ENCODE results near the gene EXOSC5. TPM values are rescaled to one million over a fixed set of nuclear protein-coding genes. Genes with fewer than 3 reads are reported as not detected.

Gene EXOSC5
- total and polyA plus RNA-seq, 9 of the 15 experiments (the other 6 are each of a cell fraction or from before 2014, with no cell fraction given): 10.9 to 75.5 (median 37.8) TPM

- H3K4me2 ChIP-seq (ENCODE audit: insufficient read depth, low read length): no peak overlapping the region
- H3K4me1 ChIP-seq (replicated peaks in 1 of 2; ENCODE audit: control insufficient read depth in 2 of 2, insufficient read depth in 2 of 2, low read length in 2 of 2): peaks cover 7 to 12% of the 10 kb centered on the region in 2 experiments; a peak in 4 of 5 replicates
- no peak for FAIRE-seq
- H3K9me3 ChIP-seq (replicated peaks; ENCODE audit: control insufficient read depth, insufficient read depth, low read depth, low read length): no peaks in the 10 kb centered on the region
- no peak for DNase-seq (ENCODE audit: extremely low read depth in 1 of 4, low spot score in 3 of 4)
- in situ Hi-C loops (cut with MboI) (no loop called here), intact Hi-C loops (cut with micrococcal nuclease) (no loop called here)
- H3K9ac ChIP-seq (ENCODE audit: insufficient read depth in 1 of 2, low read depth in 2 of 2, low read length in 2 of 2): peak overlapping the region in 1 of 2 experiments; percentile 64; a peak in 2 of 4 replicates
- no TSS peak for BruUV-seq (replicated peaks)
- WGBS (ENCODE audit: insufficient coverage, low coverage, missing lambda C conversion rate): 75% methylated on average over 21 of the region's 23 CpGs
- CTCF ChIA-PET (ENCODE audit: low intra/inter-chr PET ratio): no interaction called here
- no peaks in the 10 kb centered on the region for H3K9me1 ChIP-seq (ENCODE audit: control insufficient read depth, insufficient read depth, low read length)
- POLR2A ChIA-PET: interaction anchor here (1.2 to 1.8 kb wide), 2 partner anchors 12 to 13 kb away, joined by 3 to 6 read pairs; no protein-coding TSS in a partner anchor
- no peak overlapping the region for H3K4me3 ChIP-seq
- H4K20me1 ChIP-seq (replicated peaks; ENCODE audit: control insufficient read depth, insufficient read depth, low read length): no peaks in the 10 kb centered on the region
- no peak for TF ChIP-seq BACH1 (tag; IDR thresholded peaks at IDR 0.05)
- TF ChIP-seq POLR2G (IDR thresholded peaks at IDR 0.05; ENCODE audit: low read depth, low read length): 0 out of 2 replicates have a peak, but pooled peaks have one; percentile 23
- H3K27ac ChIP-seq (ENCODE audit: extremely low read depth, low read depth, low read length): no peak overlapping the region
- peaks cover 28% of the 10 kb centered on the region; the same call in 1 of the 3 replicates for H3K36me3 ChIP-seq (ENCODE audit: control insufficient read depth, insufficient read depth, low read length)
- no peaks in the 10 kb centered on the region for H3K27me3 ChIP-seq (ENCODE audit: control insufficient read depth in 2 of 2, insufficient read depth in 2 of 2, low read length in 2 of 2)
- no peak for ATAC-seq
- no peaks in the 10 kb centered on the region for H3K79me2 ChIP-seq (ENCODE audit: control insufficient read depth, insufficient read depth, low read length)
- no peak overlapping the region for H2AFZ ChIP-seq (ENCODE audit: low read depth, low read length)
Observed at GRCh38 chr19:41410336-41411054, 13.3 kb upstream of the EXOSC5 start.

- peak in 2 of 4 experiments; percentile 22 to 49 for DNase-seq (ENCODE audit: extremely low read depth in 1 of 4, low spot score in 3 of 4)
- ChIA-PET CTCF (ENCODE audit: low intra/inter-chr PET ratio) (no interaction called here), POLR2A (interaction anchor here (1.8 to 2.4 kb wide), 2 partner anchors 11 to 19 kb away, joined by 6 to 11 read pairs; partner anchors contain the start of gene B3GNT8)
- no peak overlapping the region; a peak in 1 of 4 replicates for H3K9ac ChIP-seq (ENCODE audit: insufficient read depth in 1 of 2, low read depth in 2 of 2, low read length in 2 of 2)
- peak overlapping the region; percentile 16; the same call in 1 of the 2 replicates for H3K4me2 ChIP-seq (ENCODE audit: insufficient read depth, low read length)
- H3K9me3 ChIP-seq (replicated peaks; ENCODE audit: control insufficient read depth, insufficient read depth, low read depth, low read length): no peaks in the 10 kb centered on the region
- no peaks in the 10 kb centered on the region for H3K27me3 ChIP-seq (ENCODE audit: control insufficient read depth in 2 of 2, insufficient read depth in 2 of 2, low read length in 2 of 2)
- H3K79me2 ChIP-seq (ENCODE audit: control insufficient read depth, insufficient read depth, low read length): no peaks in the 10 kb centered on the region
- 0 out of 3 replicates have a peak overlapping the region, but pooled peaks have one; percentile 25 for H3K27ac ChIP-seq (ENCODE audit: extremely low read depth, low read depth, low read length)
- H3K36me3 ChIP-seq (ENCODE audit: control insufficient read depth, insufficient read depth, low read length): peaks cover 20% of the 10 kb centered on the region; the same call in 1 of the 3 replicates
- peak; percentile 63 for FAIRE-seq
- WGBS (ENCODE audit: insufficient coverage, low coverage, missing lambda C conversion rate): 27% methylated on average over 4 of the region's 4 CpGs
- no TSS peak for BruUV-seq (replicated peaks)
- no peaks in the 10 kb centered on the region for H3K9me1 ChIP-seq (ENCODE audit: control insufficient read depth, insufficient read depth, low read length)
- H2AFZ ChIP-seq (ENCODE audit: low read depth, low read length): no peak overlapping the region
- no peaks in the 10 kb centered on the region for H4K20me1 ChIP-seq (replicated peaks; ENCODE audit: control insufficient read depth, insufficient read depth, low read length)
- intact Hi-C loops (cut with micrococcal nuclease) (no loop called here), in situ Hi-C loops (cut with MboI) (no loop called here)
- H3K4me1 ChIP-seq (replicated peaks in 1 of 2; ENCODE audit: control insufficient read depth in 2 of 2, insufficient read depth in 2 of 2, low read length in 2 of 2): peaks cover 7 to 12% of the 10 kb centered on the region in 2 experiments; a peak in 4 of 5 replicates
- ATAC-seq: peak; percentile 53
- no peak overlapping the region for H3K4me3 ChIP-seq
- TF ChIP-seq JUND (IDR thresholded peaks at IDR 0.05; ENCODE audit: borderline replicate concordance, low read depth, low read length) (peak; percentile 87), JUND (tag; IDR thresholded peaks at IDR 0.05; ENCODE audit: borderline replicate concordance, low read depth, low read length) (peak; percentile 84; the same call in 2 of the 3 replicates), FOSL1 (tag; conservative IDR thresholded peaks at IDR 0.05) (peak; percentile 79), CTBP1 (IDR thresholded peaks at IDR 0.05; ENCODE audit: borderline replicate concordance) (peak; percentile 42; the same call in 1 of the 2 replicates), ATF3 (IDR thresholded peaks at IDR 0.05) (peak; percentile 69), ATF3 (CRISPR knock-in tag; conservative IDR thresholded peaks at IDR 0.05) (no peak), JUN (IDR thresholded peaks at IDR 0.05; ENCODE audit: borderline replicate concordance, low read depth, low read length) (peak; percentile 59), JUN (CRISPR knock-in tag; IDR thresholded peaks at IDR 0.05; ENCODE audit: borderline replicate concordance) (no peak)
Observed at GRCh38 chr19:41409288-41409687, 12.1 kb upstream of the EXOSC5 start.
